Mucosa of rectum (tissue), 2 donors: ENCODE data around the gene STPG2.

Source experiments
- H3K27ac ChIP-seq, 2 donors: one replicate each; pipeline ENCODE4 v1.7.0; 2013; ENCODE audit warnings: inconsistent platforms in 2 of 2, low read depth in 2 of 2, low read length in 2 of 2
- H3K27me3 ChIP-seq, 2 donors: one replicate each; pipeline ENCODE4 v1.7.0; 2013; ENCODE audit warnings: low read length in 2 of 2; ENCODE audit not compliant: control insufficient read depth in 2 of 2, insufficient read depth in 2 of 2
- H3K36me3 ChIP-seq, 2 donors: one replicate each; pipeline ENCODE4 v1.7.0; 2013; ENCODE audit warnings: low read length in 2 of 2; ENCODE audit not compliant: control insufficient read depth in 2 of 2, insufficient read depth in 2 of 2
- H3K4me1 ChIP-seq, 2 donors: one replicate each; pipeline ENCODE4 v1.7.0; 2013; ENCODE audit warnings: low read length in 2 of 2, mild to moderate bottlenecking in 1 of 2; ENCODE audit not compliant: control insufficient read depth in 2 of 2, insufficient read depth in 2 of 2
- H3K4me3 ChIP-seq, 2 donors: one replicate each; pipeline ENCODE4 v1.7.0; 2013; ENCODE audit warnings: low read length in 2 of 2
- H3K9ac ChIP-seq, 2 donors: one replicate each; pipeline ENCODE4 v1.7.0; 2013; ENCODE audit warnings: low read length in 2 of 2, low read depth in 1 of 2, mild to moderate bottlenecking in 1 of 2
- H3K9me3 ChIP-seq, 2 donors: one replicate each; pipeline ENCODE4 v1.7.0; 2013; ENCODE audit warnings: low read length in 2 of 2; ENCODE audit not compliant: control insufficient read depth in 2 of 2
- donor health status: healthy.
- donor health status: Normal muscosa, but diverticular disease.

STPG2 gene

GRCh38 chr4:98094118-98094517 is 49.2 kb downstream of the STPG2 start:
- no peaks in the 10 kb centered on the region for H3K36me3 ChIP-seq
- H3K27me3 ChIP-seq, result no peaks in the 10 kb centered on the region
- H3K4me1 ChIP-seq, result no peaks in the 10 kb centered on the region
- no peak overlapping the region for H3K27ac ChIP-seq
- no peak overlapping the region for H3K4me3 ChIP-seq
- no peak overlapping the region for H3K9ac ChIP-seq
- H3K9me3 ChIP-seq, result no peaks in the 10 kb centered on the region

GRCh38 chr4:98093662-98094061 is 49.6 kb downstream of the STPG2 start:
- Histone ChIP-seq H3K9me3 (no peaks in the 10 kb centered on the region), H3K9ac (no peak overlapping the region), H3K4me1 (no peaks in the 10 kb centered on the region), H3K36me3 (no peaks in the 10 kb centered on the region), H3K27me3 (no peaks in the 10 kb centered on the region), H3K27ac (no peak overlapping the region), H3K4me3 (no peak overlapping the region)

GRCh38 chr4:98092833-98093439 is 50.3 kb downstream of the STPG2 start:
- no peak overlapping the region for H3K27ac ChIP-seq
- H3K9ac ChIP-seq, result no peak overlapping the region
- H3K36me3 ChIP-seq, result no peaks in the 10 kb centered on the region
- no peaks in the 10 kb centered on the region for H3K27me3 ChIP-seq
- H3K4me3 ChIP-seq, result no peak overlapping the region
- H3K4me1 ChIP-seq, result no peaks in the 10 kb centered on the region
- H3K9me3 ChIP-seq, result no peaks in the 10 kb centered on the region

GRCh38 chr4:98081936-98082335 is 61.3 kb downstream of the STPG2 start:
- no peaks in the 10 kb centered on the region for H3K9me3 ChIP-seq
- H3K27ac ChIP-seq, result no peak overlapping the region
- no peaks in the 10 kb centered on the region for H3K4me1 ChIP-seq
- H3K27me3 ChIP-seq, result no peaks in the 10 kb centered on the region
- no peak overlapping the region for H3K9ac ChIP-seq
- H3K36me3 ChIP-seq, result no peaks in the 10 kb centered on the region
- no peak overlapping the region for H3K4me3 ChIP-seq

GRCh38 chr4:98068495-98068894 is 74.8 kb downstream of the STPG2 start:
- H3K4me1 ChIP-seq, result no peaks in the 10 kb centered on the region
- H3K27ac ChIP-seq, result no peak overlapping the region
- no peaks in the 10 kb centered on the region for H3K9me3 ChIP-seq
- no peaks in the 10 kb centered on the region for H3K27me3 ChIP-seq
- H3K4me3 ChIP-seq, result no peak overlapping the region
- H3K36me3 ChIP-seq, result no peaks in the 10 kb centered on the region
- H3K9ac ChIP-seq, result no peak overlapping the region

GRCh38 chr4:98055800-98056501 is 87.3 kb downstream of the STPG2 start:
- Histone ChIP-seq H3K36me3 (no peaks in the 10 kb centered on the region), H3K9ac (no peak overlapping the region), H3K4me3 (no peak overlapping the region), H3K4me1 (no peaks in the 10 kb centered on the region), H3K9me3 (peaks cover 0 to 2% of the 10 kb centered on the region in 2 donors), H3K27ac (no peak overlapping the region), H3K27me3 (no peaks in the 10 kb centered on the region)

- no peak overlapping the region for H3K4me3 ChIP-seq
Observed at GRCh38 chr4:98046665-98047064, 96.6 kb downstream of the STPG2 start.

GRCh38 chr4:98030059-98030458 is 113.2 kb downstream of the STPG2 start:
- Histone ChIP-seq H3K27ac (no peak overlapping the region), H3K36me3 (no peaks in the 10 kb centered on the region), H3K4me1 (no peaks in the 10 kb centered on the region), H3K9me3 (no peaks in the 10 kb centered on the region), H3K27me3 (no peaks in the 10 kb centered on the region), H3K4me3 (no peak overlapping the region), H3K9ac (no peak overlapping the region)

More at GRCh38 chr4:98046665-98047064, 96.6 kb downstream of the STPG2 start:
- Histone ChIP-seq H3K9me3 (no peaks in the 10 kb centered on the region), H3K9ac (no peak overlapping the region), H3K4me1 (no peaks in the 10 kb centered on the region), H3K36me3 (no peaks in the 10 kb centered on the region), H3K27me3 (no peaks in the 10 kb centered on the region), H3K27ac (no peak overlapping the region)

- Histone ChIP-seq H3K4me1 (no peaks in the 10 kb centered on the region), H3K9me3 (no peaks in the 10 kb centered on the region), H3K27me3 (no peaks in the 10 kb centered on the region), H3K9ac (no peak overlapping the region), H3K27ac (no peak overlapping the region), H3K36me3 (no peaks in the 10 kb centered on the region), H3K4me3 (no peak overlapping the region)
Observed at GRCh38 chr4:98027827-98028226, 115.4 kb downstream of the STPG2 start.

GRCh38 chr4:98026362-98026761 is 116.9 kb downstream of the STPG2 start:
- H3K27me3 ChIP-seq, result no peaks in the 10 kb centered on the region
- no peaks in the 10 kb centered on the region for H3K36me3 ChIP-seq
- H3K9ac ChIP-seq, result no peak overlapping the region
- no peak overlapping the region for H3K4me3 ChIP-seq
- H3K9me3 ChIP-seq, result no peaks in the 10 kb centered on the region
- H3K27ac ChIP-seq, result no peak overlapping the region
- no peaks in the 10 kb centered on the region for H3K4me1 ChIP-seq
